Cerebellar nuclear complex (tissue), 1 donor: ENCODE results near the gene SIL1.
"Not testable (repeated sequence)": the region's sequence is repeated elsewhere in the genome, so short reads cannot be mapped to it uniquely, and the experiment has no call there.

Experiments
- DNase-seq, 2 experiments: peaks; one replicate each; lab custom pipeline; 2025; lab: John Stamatoyannopoulos, UW

The SIL1 gene

GRCh38 chr5:139138809-139139208, 59.4 kb downstream of the SIL1 start:
- no peak for DNase-seq

- DNase-seq = no peak
These were observed 60.1 kb downstream of the SIL1 start for GRCh38 chr5:139138109-139138508.

GRCh38 chr5:139137697-139138096, 60.5 kb downstream of the SIL1 start:
- DNase-seq = no peak

- no peak for DNase-seq
These were observed 63.3 kb downstream of the SIL1 start for GRCh38 chr5:139134906-139135305.

GRCh38 chr5:139133282-139133681, 64.9 kb downstream of the SIL1 start:
- no peak for DNase-seq

GRCh38 chr5:139132515-139132914, 65.7 kb downstream of the SIL1 start:
- no peak for DNase-seq

GRCh38 chr5:139131921-139132432, 66.2 kb downstream of the SIL1 start:
- DNase-seq = no peak

GRCh38 chr5:139131465-139131864, 66.7 kb downstream of the SIL1 start:
- DNase-seq = peak; percentile 14 to 80

GRCh38 chr5:139131062-139131461, 67.1 kb downstream of the SIL1 start:
- DNase-seq = no peak

GRCh38 chr5:139130214-139130613, 68.0 kb downstream of the SIL1 start:
- DNase-seq = no peak

GRCh38 chr5:139126711-139127111, 71.5 kb downstream of the SIL1 start:
- DNase-seq = no peak

GRCh38 chr5:139125991-139126390, 72.2 kb downstream of the SIL1 start:
- no peak for DNase-seq

- DNase-seq = no peak
These were observed 73.2 kb downstream of the SIL1 start for GRCh38 chr5:139124774-139125520.

GRCh38 chr5:139121120-139121519, 77.0 kb downstream of the SIL1 start:
- no peak for DNase-seq

- no peak for DNase-seq
These were observed 77.6 kb downstream of the SIL1 start for GRCh38 chr5:139120521-139120920.

GRCh38 chr5:139118804-139119203, 79.4 kb downstream of the SIL1 start:
- DNase-seq = no peak

- no peak for DNase-seq
These were observed 80.8 kb downstream of the SIL1 start for GRCh38 chr5:139117342-139117884.

GRCh38 chr5:139116100-139116655, 82.0 kb downstream of the SIL1 start:
- DNase-seq = no peak

- DNase-seq = no peak
These were observed 84.3 kb downstream of the SIL1 start for GRCh38 chr5:139113892-139114291.

- not testable (repeated sequence) for DNase-seq
These were observed 85.8 kb downstream of the SIL1 start for GRCh38 chr5:139112362-139112761.

- DNase-seq = no peak
These were observed 87.5 kb downstream of the SIL1 start for GRCh38 chr5:139110526-139111168.

- no peak for DNase-seq
These were observed 89.9 kb downstream of the SIL1 start for GRCh38 chr5:139108063-139108824.
